HG03378 (cell line): ENCODE results near the gene ARHGAP33.
A peak's percentile ranks its signal among the peaks of the same experiment; 100 is the strongest.

Experiments
- ATAC-seq: cut with Tn5 transposase; IDR thresholded peaks from one replicate; pipeline ENCODE4 v1.9.1; 2021; ENCODE audit warnings: mild to moderate bottlenecking, moderate library complexity; ENCODE audit not compliant: unreplicated experiment

ARHGAP33 gene

DNA sequence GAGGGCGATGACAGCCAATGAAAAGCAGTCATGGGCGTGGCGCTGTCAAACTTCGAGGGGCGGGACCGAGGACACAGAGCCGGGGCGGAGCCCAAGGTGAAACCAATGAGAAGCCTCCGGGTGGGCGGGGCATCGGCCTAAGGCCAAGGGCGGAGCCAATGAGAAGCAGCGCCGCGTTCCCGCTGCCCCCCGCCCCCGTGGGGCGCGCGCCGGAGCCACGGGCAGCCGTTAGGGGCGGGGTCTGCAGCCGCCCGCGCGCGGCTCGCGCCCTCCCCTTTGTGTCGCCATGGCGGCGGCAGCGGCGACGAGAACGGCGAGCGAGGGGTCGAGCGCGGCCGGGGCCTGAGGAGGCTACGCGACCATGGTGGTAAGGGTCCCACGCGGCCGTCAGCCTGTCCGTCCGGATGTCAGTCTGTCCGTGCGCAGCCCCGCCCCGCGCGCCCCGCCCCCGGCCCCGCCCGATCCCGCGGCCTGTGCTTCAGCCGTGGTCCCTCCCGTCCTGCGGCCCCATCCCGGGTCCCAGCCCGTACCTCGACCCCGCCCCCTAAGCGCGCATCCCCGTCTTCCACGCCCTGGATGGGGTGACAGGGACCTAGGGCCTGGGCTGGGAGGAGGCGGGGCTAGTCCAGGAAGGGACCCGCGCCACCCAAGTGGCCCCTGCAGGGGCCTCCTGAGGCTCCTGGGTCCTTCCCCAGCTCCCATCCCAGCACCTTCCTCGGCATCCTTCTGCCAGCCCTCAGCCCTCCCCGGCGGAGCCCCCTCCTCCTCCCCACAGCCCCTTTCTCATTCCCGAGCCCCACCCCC, at the start of gene ARHGAP33:
Gene ARHGAP33, plus strand, starts transcription at position 267 of the 804 bp plus-strand sequence. Its CDS starts 95 bp downstream, at position 362.
- ATAC-seq = peak; percentile 88

DNA sequence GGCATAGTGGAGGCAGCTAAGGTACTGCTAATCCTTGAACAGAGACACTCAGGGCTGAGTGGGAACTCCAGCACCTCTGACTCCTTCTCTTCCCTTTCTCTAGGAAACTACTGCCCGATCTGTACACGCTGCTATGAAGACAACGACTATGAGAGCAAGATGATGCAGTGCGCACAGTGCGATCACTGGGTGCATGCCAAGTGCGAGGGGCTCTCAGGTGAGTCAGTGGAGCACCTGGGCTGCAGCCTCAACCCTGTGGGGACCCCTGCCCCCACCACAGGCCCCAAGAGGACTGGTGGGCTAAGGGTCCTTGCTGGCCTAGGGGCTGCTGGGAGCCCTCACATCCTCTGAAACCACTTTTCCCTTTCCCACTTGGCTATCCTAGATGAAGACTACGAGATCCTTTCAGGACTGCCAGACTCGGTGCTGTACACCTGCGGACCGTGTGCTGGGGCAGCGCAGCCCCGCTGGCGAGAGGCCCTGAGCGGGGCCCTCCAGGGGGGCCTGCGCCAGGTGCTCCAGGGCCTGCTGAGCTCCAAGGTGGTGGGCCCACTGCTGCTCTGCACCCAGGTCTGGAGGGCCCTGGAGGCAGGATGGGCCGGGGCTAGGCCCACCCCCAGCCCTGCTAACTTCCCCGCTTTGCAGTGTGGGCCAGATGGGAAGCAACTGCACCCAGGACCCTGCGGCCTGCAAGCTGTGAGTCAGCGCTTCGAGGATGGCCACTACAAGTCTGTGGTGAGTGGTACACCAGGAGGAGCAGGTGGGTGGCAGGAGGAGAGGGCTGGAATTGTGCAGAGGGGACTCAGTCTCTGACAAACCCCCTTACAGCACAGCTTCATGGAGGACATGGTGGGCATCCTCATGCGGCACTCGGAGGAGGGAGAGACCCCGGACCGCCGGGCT, 48.1 kb upstream of the ARHGAP33 start:
- no peak for ATAC-seq

DNA sequence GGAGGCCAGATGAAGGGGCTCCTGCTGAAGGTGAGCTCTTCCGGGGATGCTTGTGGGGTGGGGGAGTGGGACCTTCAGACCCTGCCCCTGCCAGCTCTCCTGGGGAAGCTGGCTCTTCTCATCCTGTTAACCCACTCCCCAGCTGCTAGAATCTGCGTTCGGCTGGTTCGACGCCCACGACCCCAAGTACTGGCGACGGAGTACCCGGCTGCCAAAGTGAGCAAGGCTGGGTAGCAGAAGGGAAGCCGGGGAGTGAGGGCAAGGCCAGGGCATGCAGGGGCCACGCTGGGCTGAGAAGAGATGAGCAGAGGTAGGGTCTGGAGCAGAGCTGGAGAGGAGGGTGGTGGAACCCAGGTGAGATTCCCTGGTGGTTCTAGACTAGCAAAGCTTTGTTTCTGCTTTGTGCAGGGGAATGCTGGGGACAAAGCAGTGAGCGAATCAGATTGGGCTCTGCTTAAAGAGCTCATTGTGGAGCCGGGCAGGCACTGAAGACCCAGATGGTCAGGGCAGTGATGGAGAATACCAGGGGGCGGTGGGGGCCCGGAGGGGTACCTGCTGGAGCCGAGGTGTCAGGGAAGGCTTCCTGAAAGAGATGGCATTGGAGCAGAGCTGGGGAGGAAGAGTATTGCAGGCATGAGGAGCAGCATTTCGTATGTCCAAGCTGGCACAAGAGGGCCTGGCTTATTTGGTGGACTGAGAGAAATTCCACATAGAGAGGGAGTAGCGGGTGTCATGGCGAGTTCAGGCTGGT, 47.2 kb upstream of the ARHGAP33 start:
- ATAC-seq = no peak

- ATAC-seq = no peak
Measured at GRCh38 chr19:35729021-35729420, 46.3 kb upstream of the ARHGAP33 start.

DNA sequence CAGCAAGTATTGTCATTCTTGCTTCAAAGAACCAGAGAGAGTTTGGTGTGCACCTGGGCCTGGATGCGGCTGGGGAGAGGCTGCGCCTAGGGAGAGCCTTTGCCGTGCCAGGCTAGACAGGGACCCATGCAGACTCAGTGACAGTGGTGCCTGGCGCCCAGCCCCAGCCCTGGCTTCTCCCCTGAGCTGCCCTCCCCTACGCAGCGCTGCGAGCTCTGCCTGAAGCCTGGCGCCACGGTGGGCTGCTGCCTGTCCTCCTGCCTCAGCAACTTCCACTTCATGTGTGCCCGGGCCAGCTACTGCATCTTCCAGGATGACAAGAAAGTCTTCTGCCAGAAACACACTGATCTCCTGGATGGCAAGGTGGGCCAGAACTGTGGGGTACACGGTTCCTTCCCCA, 45.6 kb upstream of the ARHGAP33 start:
- no peak for ATAC-seq

GRCh38 chr19:35730326-35730725, 45.0 kb upstream of the ARHGAP33 start:
- no peak for ATAC-seq

GRCh38 chr19:35731353-35731752, 44.0 kb upstream of the ARHGAP33 start:
- no peak for ATAC-seq

GRCh38 chr19:35731779-35732405, 43.5 kb upstream of the ARHGAP33 start:
- ATAC-seq = no peak

- no peak for ATAC-seq
Measured at GRCh38 chr19:35732540-35733179, 42.7 kb upstream of the ARHGAP33 start.

GRCh38 chr19:35733180-35734125, 41.9 kb upstream of the ARHGAP33 start:
- ATAC-seq = no peak

DNA sequence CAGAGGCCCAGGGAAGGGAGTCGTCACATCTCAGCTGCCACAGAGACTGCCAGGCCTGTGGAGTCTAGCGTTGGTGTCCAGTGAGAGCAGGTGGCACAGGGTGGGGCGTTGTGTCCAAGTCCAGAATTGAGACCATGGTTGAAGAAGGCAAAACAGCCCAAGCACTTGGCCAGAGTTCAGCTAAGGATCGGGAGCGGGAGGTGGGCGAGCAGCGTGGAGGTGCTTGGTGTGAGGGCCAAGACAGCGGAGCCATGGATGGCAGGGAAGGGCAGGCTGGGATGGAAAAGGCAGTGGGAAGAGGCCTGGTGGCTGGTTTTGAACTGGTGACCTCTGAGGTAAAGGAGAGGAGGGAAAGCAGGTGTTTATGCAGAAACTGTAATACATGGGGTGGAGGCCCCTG, 41.1 kb upstream of the ARHGAP33 start:
- no peak for ATAC-seq

DNA sequence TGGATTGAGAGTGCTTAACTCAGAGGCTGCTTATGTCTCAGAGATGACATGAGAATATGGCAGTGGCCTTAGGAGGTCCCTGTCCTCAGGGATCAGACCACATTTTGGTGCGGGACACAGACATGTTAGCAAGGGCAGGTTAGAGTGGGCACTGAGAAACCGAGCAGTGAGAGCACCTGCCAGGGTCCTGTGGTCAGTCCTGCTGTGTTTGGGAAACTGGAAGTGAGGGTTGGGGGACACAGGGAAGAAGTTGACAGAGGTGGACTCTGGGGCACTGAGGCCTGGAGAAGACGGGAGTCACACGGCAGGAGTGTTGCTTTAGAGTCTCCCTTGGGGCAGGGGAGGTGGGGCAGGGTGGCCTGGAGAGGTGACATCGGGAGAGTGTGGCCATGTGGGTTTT, 40.5 kb upstream of the ARHGAP33 start:
- ATAC-seq = no peak

GRCh38 chr19:35736913-35737886, 38.2 kb upstream of the ARHGAP33 start:
- ATAC-seq = no peak

DNA sequence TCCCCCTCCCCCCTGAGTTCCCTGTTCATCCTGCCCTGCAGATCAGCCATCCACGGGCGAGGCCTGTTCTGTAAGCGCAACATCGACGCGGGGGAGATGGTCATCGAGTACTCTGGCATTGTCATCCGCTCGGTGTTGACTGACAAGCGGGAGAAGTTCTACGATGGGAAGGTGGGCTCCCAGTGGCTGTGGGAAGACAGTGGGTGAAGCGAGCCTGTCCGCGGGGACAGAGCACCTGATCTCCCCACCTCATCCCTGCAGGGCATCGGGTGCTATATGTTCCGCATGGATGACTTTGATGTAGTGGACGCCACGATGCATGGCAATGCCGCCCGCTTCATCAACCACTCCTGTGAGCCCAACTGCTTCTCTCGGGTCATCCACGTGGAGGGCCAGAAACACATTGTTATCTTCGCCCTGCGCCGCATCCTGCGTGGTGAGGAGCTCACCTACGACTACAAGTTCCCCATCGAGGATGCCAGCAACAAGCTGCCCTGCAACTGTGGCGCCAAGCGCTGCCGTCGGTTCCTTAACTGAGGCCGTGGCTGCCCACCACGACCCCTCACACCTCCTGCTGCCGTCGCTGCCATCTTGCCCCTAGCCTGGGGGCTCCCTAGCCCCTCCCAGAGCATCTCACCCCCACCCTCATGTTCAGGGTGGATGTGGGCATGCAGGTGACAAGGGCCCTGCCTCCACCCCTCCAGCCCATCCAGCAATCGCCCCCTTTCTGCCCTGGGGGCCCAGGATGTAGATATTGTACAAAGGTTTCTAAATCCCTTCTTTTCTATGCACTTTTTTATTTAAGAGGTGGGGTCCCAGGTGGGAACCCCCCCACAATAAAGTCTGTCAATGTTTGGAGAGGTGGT, 37.1 kb upstream of the ARHGAP33 start:
- no peak for ATAC-seq

DNA sequence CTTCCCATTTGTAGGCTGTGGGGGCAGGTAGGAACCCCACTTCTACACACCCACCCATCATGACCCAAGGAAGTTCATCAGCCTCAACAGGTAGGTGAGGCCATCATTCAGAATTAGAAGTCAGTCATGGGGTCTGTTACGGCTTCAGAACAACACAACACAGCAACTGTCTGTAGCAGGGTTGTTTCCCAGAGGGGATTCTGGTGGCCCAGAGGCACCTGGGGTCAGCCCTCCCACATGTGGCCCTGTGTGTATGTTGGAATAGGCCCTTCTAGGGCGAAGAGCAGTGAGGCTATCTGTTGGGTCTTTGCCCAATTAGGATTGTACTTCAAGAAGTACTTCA, 36.5 kb upstream of the ARHGAP33 start:
- ATAC-seq = no peak

- ATAC-seq = no peak
Measured at GRCh38 chr19:35739275-35740107, 35.9 kb upstream of the ARHGAP33 start.
